ENCODE measurements around the gene PARP8. TPM values are rescaled to one million over a fixed set of nuclear protein-coding genes. Genes with fewer than 3 reads are reported as not detected.

The PARP8 gene
- total and polyA plus RNA-seq, 4 donors = 11.6 to 59.4 (median 25.3) TPM

DNA sequence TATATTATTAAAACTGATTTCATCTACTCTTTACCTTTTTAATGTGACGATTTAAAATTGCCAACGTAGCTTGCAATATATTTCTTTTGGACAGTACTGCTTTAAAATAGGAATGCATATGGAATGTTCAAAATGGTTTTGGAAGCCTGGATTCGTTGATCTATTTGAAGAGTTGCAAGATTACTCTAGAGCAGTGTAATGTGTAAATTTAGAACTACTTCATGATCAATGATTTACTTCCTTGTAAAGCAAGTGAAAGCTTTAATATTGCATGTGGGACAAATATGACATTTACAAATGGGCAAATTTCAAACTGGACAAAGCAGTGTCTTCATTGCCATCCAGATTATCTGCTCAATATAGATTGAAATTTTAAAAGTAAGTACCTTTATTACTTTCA, 38.3 kb downstream of the PARP8 start:
- 74 to 80% methylated on average over 3 of the region's 3 CpGs for WGBS, 2 donors
- TF ChIP-seq, protein P1, sequence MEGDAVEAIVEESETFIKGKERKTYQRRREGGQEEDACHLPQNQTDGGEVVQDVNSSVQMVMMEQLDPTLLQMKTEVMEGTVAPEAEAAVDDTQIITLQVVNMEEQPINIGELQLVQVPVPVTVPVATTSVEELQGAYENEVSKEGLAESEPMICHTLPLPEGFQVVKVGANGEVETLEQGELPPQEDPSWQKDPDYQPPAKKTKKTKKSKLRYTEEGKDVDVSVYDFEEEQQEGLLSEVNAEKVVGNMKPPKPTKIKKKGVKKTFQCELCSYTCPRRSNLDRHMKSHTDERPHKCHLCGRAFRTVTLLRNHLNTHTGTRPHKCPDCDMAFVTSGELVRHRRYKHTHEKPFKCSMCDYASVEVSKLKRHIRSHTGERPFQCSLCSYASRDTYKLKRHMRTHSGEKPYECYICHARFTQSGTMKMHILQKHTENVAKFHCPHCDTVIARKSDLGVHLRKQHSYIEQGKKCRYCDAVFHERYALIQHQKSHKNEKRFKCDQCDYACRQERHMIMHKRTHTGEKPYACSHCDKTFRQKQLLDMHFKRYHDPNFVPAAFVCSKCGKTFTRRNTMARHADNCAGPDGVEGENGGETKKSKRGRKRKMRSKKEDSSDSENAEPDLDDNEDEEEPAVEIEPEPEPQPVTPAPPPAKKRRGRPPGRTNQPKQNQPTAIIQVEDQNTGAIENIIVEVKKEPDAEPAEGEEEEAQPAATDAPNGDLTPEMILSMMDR (IDR thresholded peaks at IDR 0.05; ENCODE audit: control extremely low read depth, extremely low read depth) = no peak

DNA sequence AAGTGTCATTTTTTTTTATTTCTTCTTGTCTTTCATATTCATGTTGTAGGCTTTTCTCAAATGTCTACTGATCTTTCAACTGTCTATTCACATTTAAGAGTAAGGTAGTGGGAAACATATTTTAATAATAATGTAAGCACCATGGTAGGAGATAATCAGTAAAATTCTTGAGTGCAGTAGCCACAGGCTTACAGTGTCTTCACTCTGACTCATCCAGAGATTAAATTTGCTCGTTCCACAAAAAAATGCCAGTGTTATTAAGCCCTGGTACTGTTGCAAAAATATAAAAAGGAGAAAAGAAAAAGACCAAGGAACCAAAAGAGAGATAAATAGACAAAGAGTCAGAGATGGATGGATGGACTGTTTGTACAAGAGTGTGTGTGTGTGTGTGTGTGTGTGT, 43.0 kb downstream of the PARP8 start:
- TF ChIP-seq, protein P1 (IDR thresholded peaks at IDR 0.05; ENCODE audit: control extremely low read depth, extremely low read depth) = no peak
- H3K36me3 ChIP-seq (ENCODE audit: control insufficient read depth in 4 of 4, insufficient read depth in 4 of 4, low read length in 4 of 4) = no peaks in the 10 kb centered on the region

More for the DNA sequence above, 38.3 kb downstream of the PARP8 start:
- no peak overlapping the region for H3K4me3 ChIP-seq
- H3K36me3 ChIP-seq (ENCODE audit: control insufficient read depth in 4 of 4, insufficient read depth in 4 of 4, low read length in 4 of 4) = no peaks in the 10 kb centered on the region
- no peak overlapping the region for H3K27ac ChIP-seq (ENCODE audit: low read depth in 1 of 2, low read length in 1 of 2)
- H3K9me3 ChIP-seq (ENCODE audit: control insufficient read depth in 4 of 4, insufficient read depth in 3 of 4, low read length in 3 of 4) = no peaks in the 10 kb centered on the region
- H3K9ac ChIP-seq (ENCODE audit: insufficient read depth in 1 of 2, low read length in 2 of 2) = no peak overlapping the region
- ATAC-seq (ENCODE audit: insufficient read depth, low FRiP score) (no peak), DNase-seq (no peak)
- no peaks in the 10 kb centered on the region for H3K4me1 ChIP-seq (ENCODE audit: control insufficient read depth in 5 of 5, insufficient read depth in 5 of 5, low read length in 5 of 5)
- no peaks in the 10 kb centered on the region for H3K27me3 ChIP-seq (ENCODE audit: control insufficient read depth in 3 of 3, insufficient read depth in 3 of 3, low read length in 2 of 3)

DNA sequence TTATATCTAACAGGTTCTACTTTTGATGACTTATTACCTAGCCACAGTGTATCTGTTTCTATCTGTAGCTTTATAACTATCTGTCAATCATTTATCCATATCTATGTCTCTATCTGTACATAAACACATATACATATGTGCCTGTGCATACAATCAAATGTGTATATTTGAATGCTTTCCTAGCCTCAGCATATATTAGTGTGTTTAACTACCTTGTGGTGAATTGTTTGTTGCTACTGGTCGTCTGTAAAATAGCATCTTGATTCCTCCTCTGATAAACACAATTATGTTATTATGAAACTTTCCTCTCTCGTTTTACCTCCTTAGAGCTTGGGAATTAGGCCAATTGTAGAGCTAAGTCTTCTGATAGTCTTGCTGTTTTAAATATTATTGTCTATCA, 44.4 kb downstream of the PARP8 start:
- TF ChIP-seq, protein P1 (IDR thresholded peaks at IDR 0.05; ENCODE audit: control extremely low read depth, extremely low read depth) = no peak
- H3K4me3 ChIP-seq = no peak overlapping the region
- H3K27ac ChIP-seq (ENCODE audit: low read depth in 1 of 2, low read length in 1 of 2) = no peak overlapping the region
- peaks cover 0 to 5% (median 0%) of the 10 kb centered on the region in 5 donors for H3K4me1 ChIP-seq (ENCODE audit: control insufficient read depth in 5 of 5, insufficient read depth in 5 of 5, low read length in 5 of 5)
- ATAC-seq (ENCODE audit: insufficient read depth, low FRiP score) = no peak
- WGBS, 2 donors = 8 to 14% methylated on average over 2 of the region's 2 CpGs
- no peak overlapping the region for H3K9ac ChIP-seq (ENCODE audit: insufficient read depth in 1 of 2, low read length in 2 of 2)
- DNase-seq = no peak
- H3K36me3 ChIP-seq (ENCODE audit: control insufficient read depth in 4 of 4, insufficient read depth in 4 of 4, low read length in 4 of 4) = no peaks in the 10 kb centered on the region
- no peaks in the 10 kb centered on the region for H3K27me3 ChIP-seq (ENCODE audit: control insufficient read depth in 3 of 3, insufficient read depth in 3 of 3, low read length in 2 of 3)
- no peaks in the 10 kb centered on the region for H3K9me3 ChIP-seq (ENCODE audit: control insufficient read depth in 4 of 4, insufficient read depth in 3 of 4, low read length in 3 of 4)

More for the DNA sequence above, 43.0 kb downstream of the PARP8 start:
- 56 to 63% methylated on average over 1 of the region's 1 CpG for WGBS, 2 donors
- Histone ChIP-seq H3K4me3 (no peak overlapping the region), H3K9ac (ENCODE audit: insufficient read depth in 1 of 2, low read length in 2 of 2) (no peak overlapping the region), H3K9me3 (ENCODE audit: control insufficient read depth in 4 of 4, insufficient read depth in 3 of 4, low read length in 3 of 4) (no peaks in the 10 kb centered on the region), H3K4me1 (ENCODE audit: control insufficient read depth in 5 of 5, insufficient read depth in 5 of 5, low read length in 5 of 5) (peaks cover 0 to 5% (median 0%) of the 10 kb centered on the region in 5 donors), H3K27me3 (ENCODE audit: control insufficient read depth in 3 of 3, insufficient read depth in 3 of 3, low read length in 2 of 3) (no peaks in the 10 kb centered on the region), H3K27ac (ENCODE audit: low read depth in 1 of 2, low read length in 1 of 2) (no peak overlapping the region)
- DNase-seq (no peak), ATAC-seq (ENCODE audit: insufficient read depth, low FRiP score) (no peak)

DNA sequence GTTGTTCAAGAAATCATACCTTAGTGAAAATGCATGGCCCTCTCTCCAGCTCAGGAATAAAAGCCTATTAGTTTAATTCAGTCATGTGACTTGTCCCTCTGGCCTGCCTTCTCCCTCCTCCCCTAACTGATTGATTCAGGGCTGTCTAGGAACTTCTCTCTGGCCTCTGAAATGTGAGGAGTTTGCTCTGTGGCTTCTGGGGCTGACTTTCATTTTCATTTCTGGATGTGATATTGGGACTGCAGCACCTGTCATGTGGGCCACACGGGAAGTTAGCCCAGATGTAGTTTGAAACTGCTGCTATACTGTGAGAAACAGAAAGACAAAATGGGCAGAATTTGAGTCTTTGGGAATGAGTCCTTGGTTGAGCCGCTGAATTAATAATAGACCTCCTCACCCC, 44.8 kb downstream of the PARP8 start:
- no peak for DNase-seq
- peak; percentile 88 for ATAC-seq (ENCODE audit: insufficient read depth, low FRiP score)
- peaks cover 0 to 5% (median 0%) of the 10 kb centered on the region in 5 donors for H3K4me1 ChIP-seq (ENCODE audit: control insufficient read depth in 5 of 5, insufficient read depth in 5 of 5, low read length in 5 of 5)

More for the DNA sequence above, 44.8 kb downstream of the PARP8 start:
- TF ChIP-seq, protein P1 (IDR thresholded peaks at IDR 0.05; ENCODE audit: control extremely low read depth, extremely low read depth) = no peak
- Histone ChIP-seq H3K9ac (ENCODE audit: insufficient read depth in 1 of 2, low read length in 2 of 2) (no peak overlapping the region), H3K27me3 (ENCODE audit: control insufficient read depth in 3 of 3, insufficient read depth in 3 of 3, low read length in 2 of 3) (no peaks in the 10 kb centered on the region), H3K36me3 (ENCODE audit: control insufficient read depth in 4 of 4, insufficient read depth in 4 of 4, low read length in 4 of 4) (no peaks in the 10 kb centered on the region), H3K9me3 (ENCODE audit: control insufficient read depth in 4 of 4, insufficient read depth in 3 of 4, low read length in 3 of 4) (no peaks in the 10 kb centered on the region), H3K27ac (ENCODE audit: low read depth in 1 of 2, low read length in 1 of 2) (no peak overlapping the region), H3K4me3 (no peak overlapping the region)
- 29 to 46% methylated on average over 2 of the region's 2 CpGs for WGBS, 2 donors
